NCI-H2171 treated with DMSO at 0.1 percent for 48 hours (cell line): ENCODE results near the gene USPL1.

Experiments
- DNase-seq: peaks from one replicate; lab custom pipeline; 2025; lab: John Stamatoyannopoulos, UW

USPL1 gene

GRCh38 chr13:30659980-30660379 is 42.3 kb downstream of the USPL1 start:
- no peak for DNase-seq

GRCh38 chr13:30660796-30661195 is 43.1 kb downstream of the USPL1 start:
- DNase-seq = no peak

- DNase-seq = no peak
Measured at GRCh38 chr13:30664689-30665275, 47.1 kb downstream of the USPL1 start.

GRCh38 chr13:30665638-30666037 is 47.9 kb downstream of the USPL1 start:
- DNase-seq = no peak

- DNase-seq = no peak
Measured at GRCh38 chr13:30666113-30666512, 48.4 kb downstream of the USPL1 start.

- no peak for DNase-seq
Measured at GRCh38 chr13:30667014-30667413, 49.3 kb downstream of the USPL1 start.

GRCh38 chr13:30668312-30668711 is 50.6 kb downstream of the USPL1 start:
- DNase-seq = no peak

- no peak for DNase-seq
Measured at GRCh38 chr13:30671271-30671815, 53.6 kb downstream of the USPL1 start.

- peak; percentile 72 for DNase-seq
Measured at GRCh38 chr13:30673669-30674521, 56.2 kb downstream of the USPL1 start.

GRCh38 chr13:30675717-30676116 is 58.0 kb downstream of the USPL1 start:
- no peak for DNase-seq

- no peak for DNase-seq
Measured at GRCh38 chr13:30676672-30677071, 59.0 kb downstream of the USPL1 start.

- no peak for DNase-seq
Measured at GRCh38 chr13:30679483-30680330, 62.0 kb downstream of the USPL1 start.

- DNase-seq = no peak
Measured at GRCh38 chr13:30681843-30682242, 64.1 kb downstream of the USPL1 start.

GRCh38 chr13:30685320-30685859 is 67.7 kb downstream of the USPL1 start:
- DNase-seq = no peak

- no peak for DNase-seq
Measured at GRCh38 chr13:30685987-30686386, 68.3 kb downstream of the USPL1 start.

GRCh38 chr13:30687601-30688000 is 69.9 kb downstream of the USPL1 start:
- DNase-seq = no peak

- no peak for DNase-seq
Measured at GRCh38 chr13:30689752-30690151, 72.0 kb downstream of the USPL1 start.

- DNase-seq = peak; percentile 74
Measured at GRCh38 chr13:30690282-30691188, 72.8 kb downstream of the USPL1 start.

GRCh38 chr13:30692113-30692512 is 74.4 kb downstream of the USPL1 start:
- DNase-seq = no peak

GRCh38 chr13:30696278-30697176 is 78.8 kb downstream of the USPL1 start:
- DNase-seq = no peak
